Effector memory CD8-positive, alpha-beta T cell (primary cell): ENCODE data around the gene PLCL2.

Experiments
- ATAC-seq: fragments of 150-1000 bp; cut with Tn5 transposase; replicated peaks from 2 replicates; pipeline ENCODE4 v1.10.0; 2021; ENCODE audit warnings: mild to moderate bottlenecking, moderate library complexity
- DNase-seq, 3 experiments: peaks; one replicate each; pipeline ENCODE4 v3.0.0; 2021
- H3K27ac Mint-ChIP-seq, 2 donors: one replicate each; pipeline ENCODE4 v1.8.0; 2022; ENCODE audit warnings: mild to moderate bottlenecking in 2 of 2, mixed read lengths in 2 of 2, moderate library complexity in 2 of 2
- H3K27me3 Mint-ChIP-seq, 2 donors: one replicate each; pipeline ENCODE4 v1.8.0; 2022; ENCODE audit warnings: mixed read lengths in 2 of 2
- H3K36me3 Mint-ChIP-seq: one replicate; pipeline ENCODE4 v1.8.0; 2022; ENCODE audit warnings: mild to moderate bottlenecking, moderate library complexity, mixed read lengths; ENCODE audit not compliant: insufficient read depth
- H3K4me1 Mint-ChIP-seq, 2 donors: one replicate each; pipeline ENCODE4 v1.8.0; 2022; ENCODE audit warnings: low read depth in 2 of 2, mixed read lengths in 2 of 2
- H3K4me3 Mint-ChIP-seq, 2 donors: one replicate each; pipeline ENCODE4 v1.8.0; 2022; ENCODE audit warnings: mild to moderate bottlenecking in 2 of 2, mixed read lengths in 2 of 2, moderate library complexity in 2 of 2
- H3K9me3 Mint-ChIP-seq, 2 donors: one replicate each; pipeline ENCODE4 v1.8.0; 2022; ENCODE audit warnings: mixed read lengths in 2 of 2

The PLCL2 gene

DNA sequence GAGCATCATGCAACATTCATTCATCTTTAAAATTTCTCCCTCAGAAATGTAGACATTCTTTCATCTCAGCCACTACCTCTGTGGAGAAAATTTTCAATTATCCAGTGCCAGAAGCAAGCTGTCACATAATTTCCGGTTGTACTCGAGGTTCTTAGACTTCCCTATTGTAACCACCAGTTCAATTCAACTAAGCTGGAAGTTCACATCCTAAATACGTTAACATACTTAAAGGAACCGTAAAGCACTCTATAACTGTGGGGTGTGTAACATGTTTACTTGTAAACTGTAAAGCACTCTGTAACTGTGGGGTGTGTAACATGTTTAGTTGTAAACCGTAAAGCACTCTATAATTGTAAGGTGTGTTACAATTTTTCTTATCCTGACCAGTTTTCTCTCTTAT, 150.3 kb downstream of the PLCL2 start:
- no peaks in the 10 kb centered on the region for H3K27me3 Mint-ChIP-seq
- DNase-seq (no peak), ATAC-seq (no peak)
- H3K4me1 Mint-ChIP-seq, result peaks cover 34 to 65% of the 10 kb centered on the region in 2 donors
- H3K4me3 Mint-ChIP-seq, result no peak overlapping the region
- no peaks in the 10 kb centered on the region for H3K9me3 Mint-ChIP-seq
- H3K36me3 Mint-ChIP-seq, result no peaks in the 10 kb centered on the region
- H3K27ac Mint-ChIP-seq, result no peak overlapping the region

DNA sequence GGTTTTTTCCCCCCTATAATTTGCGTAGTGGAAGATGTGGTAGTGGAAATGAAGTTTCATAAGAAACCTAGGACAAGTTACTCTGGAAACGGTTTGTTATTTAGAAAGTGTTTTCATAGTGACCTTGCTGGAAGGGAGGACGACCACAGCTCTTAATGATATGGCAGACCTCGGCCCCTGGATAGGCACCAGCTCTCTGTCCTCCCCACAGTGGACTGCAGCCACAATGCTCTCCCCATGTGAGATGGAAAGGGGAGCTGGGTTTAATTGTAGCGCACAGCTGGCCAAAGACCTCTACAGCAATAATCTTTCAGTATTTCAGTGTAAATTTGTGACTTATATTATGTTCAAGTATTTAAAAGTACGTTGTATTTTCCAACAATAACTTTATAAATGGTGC, 151.2 kb downstream of the PLCL2 start:
- ATAC-seq (no peak), DNase-seq (no peak)
- Mint-ChIP-seq H3K27me3 (no peaks in the 10 kb centered on the region), H3K4me3 (no peak overlapping the region), H3K9me3 (no peaks in the 10 kb centered on the region), H3K36me3 (no peaks in the 10 kb centered on the region), H3K27ac (peak overlapping the region in 1 of 2 donors; percentile 13), H3K4me1 (peaks cover 32 to 64% of the 10 kb centered on the region in 2 donors)

DNA sequence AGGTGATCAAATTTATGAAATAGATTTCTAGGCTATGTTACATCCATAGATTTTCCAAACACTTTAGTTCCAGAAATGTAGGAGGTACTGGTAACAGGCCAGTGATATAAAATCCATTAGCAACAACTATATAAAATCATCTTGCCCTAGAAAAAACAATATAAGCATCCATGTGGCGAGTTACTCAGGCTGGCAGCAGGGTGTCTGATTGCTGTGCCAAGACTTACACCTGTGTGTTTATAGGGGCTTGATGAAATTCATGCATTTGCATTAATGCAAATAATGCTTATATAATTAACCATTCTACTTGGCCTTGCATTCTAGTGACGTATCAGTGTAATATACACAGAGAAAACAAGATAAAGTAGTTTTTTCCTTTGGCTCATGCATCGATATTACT, 153.4 kb downstream of the PLCL2 start:
- Mint-ChIP-seq H3K4me3 (no peak overlapping the region), H3K27me3 (no peaks in the 10 kb centered on the region), H3K4me1 (peaks cover 19 to 48% of the 10 kb centered on the region in 2 donors), H3K9me3 (no peaks in the 10 kb centered on the region), H3K27ac (no peak overlapping the region), H3K36me3 (peaks cover 13% of the 10 kb centered on the region)
- ATAC-seq, result no peak
- DNase-seq, result no peak

DNA sequence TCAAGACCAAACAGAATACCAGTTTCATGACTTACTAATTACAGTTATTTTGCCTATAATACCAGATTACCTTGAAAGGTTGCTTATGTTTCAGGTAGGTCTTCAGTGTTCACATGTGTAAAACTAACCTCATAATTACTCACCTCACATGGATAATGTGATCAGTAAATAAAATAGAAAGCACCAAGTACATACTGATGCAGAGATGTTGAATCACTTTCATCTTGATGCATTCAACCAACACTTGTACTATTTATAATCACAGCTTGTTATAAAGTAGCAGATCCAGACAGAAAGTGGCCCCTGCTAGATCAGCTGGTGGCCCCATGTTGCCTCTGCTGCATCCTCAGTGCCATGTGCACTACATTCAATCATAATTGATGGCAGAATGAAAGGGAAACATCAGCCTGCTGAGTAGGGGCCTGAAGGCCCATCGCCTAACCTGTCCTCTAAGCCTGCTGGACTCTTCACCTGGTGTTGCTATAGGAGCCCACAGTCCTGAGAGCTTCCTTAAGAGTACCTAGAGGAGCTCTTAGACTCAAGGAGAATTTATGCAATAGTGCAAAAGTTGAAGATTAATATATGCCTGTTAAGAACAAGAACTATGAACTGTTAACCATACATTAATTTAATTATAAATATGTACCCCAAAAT, 154.3 kb downstream of the PLCL2 start:
- Mint-ChIP-seq H3K27ac (peak overlapping the region in 1 of 2 donors; percentile 27), H3K27me3 (no peaks in the 10 kb centered on the region), H3K4me3 (peak overlapping the region in 1 of 2 donors; percentile 33), H3K4me1 (peaks cover 19 to 44% of the 10 kb centered on the region in 2 donors), H3K36me3 (peaks cover 21% of the 10 kb centered on the region), H3K9me3 (no peaks in the 10 kb centered on the region)
- peak; percentile 10 for ATAC-seq
- no peak for DNase-seq

DNA sequence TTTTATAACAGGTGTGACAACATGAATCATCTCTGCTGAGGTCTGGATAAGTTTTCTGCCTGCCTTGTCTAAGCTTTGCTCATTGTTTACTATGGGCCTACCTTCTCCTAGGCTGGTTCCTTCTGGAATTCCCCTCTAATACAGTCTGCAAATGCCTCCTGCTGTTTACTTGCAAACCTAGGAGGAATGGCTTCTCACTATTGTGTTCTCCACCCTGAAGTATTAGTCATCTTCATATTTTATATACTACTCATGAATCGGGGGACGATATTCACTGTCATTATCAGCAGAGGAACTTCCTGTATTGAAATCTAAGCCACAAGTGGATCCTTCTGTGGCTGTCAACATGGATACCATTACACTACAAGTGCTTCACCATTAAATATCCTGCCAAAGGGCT, 154.8 kb downstream of the PLCL2 start:
- no peak for DNase-seq
- peaks cover 21% of the 10 kb centered on the region for H3K36me3 Mint-ChIP-seq
- ATAC-seq, result peak; percentile 60
- H3K9me3 Mint-ChIP-seq, result no peaks in the 10 kb centered on the region
- H3K27me3 Mint-ChIP-seq, result no peaks in the 10 kb centered on the region
- H3K4me3 Mint-ChIP-seq, result peak overlapping the region in 1 of 2 donors; percentile 33
- H3K4me1 Mint-ChIP-seq, result peaks cover 17 to 45% of the 10 kb centered on the region in 2 donors
- peak overlapping the region in 1 of 2 donors; percentile 27 for H3K27ac Mint-ChIP-seq

DNA sequence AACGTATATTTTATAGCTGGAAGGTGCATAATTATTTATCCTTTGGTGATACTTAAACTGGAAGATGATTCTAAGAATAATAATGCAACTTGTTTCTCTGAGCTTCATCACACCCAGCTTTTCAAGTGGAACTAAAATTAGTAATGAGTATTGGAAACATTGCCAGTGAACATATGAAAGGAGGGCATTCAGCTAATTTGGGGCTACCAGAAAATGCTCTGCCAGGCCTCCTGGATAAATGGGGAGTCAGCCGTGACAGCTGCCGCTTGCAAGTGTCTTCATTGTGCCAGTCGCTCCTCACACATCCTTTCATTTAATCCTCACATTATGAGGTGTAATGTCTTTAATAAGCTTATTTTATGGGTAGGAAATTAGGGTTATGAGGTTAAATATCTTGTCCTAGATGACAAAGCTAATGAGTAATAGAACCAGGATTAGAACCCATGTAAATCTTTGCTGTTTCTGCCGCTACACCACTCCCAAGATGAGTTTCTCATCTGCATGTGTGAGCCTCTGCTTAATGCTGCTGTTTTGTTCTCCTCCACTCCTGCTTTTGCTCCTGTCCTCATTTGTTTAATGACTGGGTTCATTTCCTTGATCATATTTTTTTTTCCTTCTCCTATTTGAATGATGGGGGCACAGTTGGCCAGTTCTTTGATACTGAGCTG, 155.7 kb downstream of the PLCL2 start:
- H3K27me3 Mint-ChIP-seq, result no peaks in the 10 kb centered on the region
- DNase-seq (no peak), ATAC-seq (no peak)
- H3K27ac Mint-ChIP-seq, result peak overlapping the region in 1 of 2 donors; percentile 15
- no peaks in the 10 kb centered on the region for H3K9me3 Mint-ChIP-seq
- H3K4me1 Mint-ChIP-seq, result peaks cover 18 to 45% of the 10 kb centered on the region in 2 donors
- no peak overlapping the region for H3K4me3 Mint-ChIP-seq
- H3K36me3 Mint-ChIP-seq, result peaks cover 21% of the 10 kb centered on the region

DNA sequence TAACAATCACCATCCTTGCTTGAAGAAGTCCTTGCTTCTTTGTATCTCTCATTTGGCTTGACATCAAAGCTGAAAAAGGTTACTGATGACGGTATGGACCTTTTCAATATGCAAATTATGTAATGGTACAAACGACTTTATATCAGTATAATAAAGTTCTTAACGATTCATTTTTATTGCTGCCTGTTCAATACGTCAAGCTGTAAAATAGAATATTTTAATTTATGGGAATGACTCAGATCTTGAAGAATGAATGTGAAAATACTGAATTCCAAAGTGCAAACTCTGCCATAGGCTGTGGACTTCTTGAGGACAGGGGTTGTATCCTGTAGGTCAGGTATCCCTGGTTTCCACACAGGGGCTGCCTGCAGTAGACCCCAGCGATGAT, 156.2 kb downstream of the PLCL2 start:
- DNase-seq (no peak), ATAC-seq (no peak)
- H3K27ac Mint-ChIP-seq, result no peak overlapping the region
- H3K27me3 Mint-ChIP-seq, result no peaks in the 10 kb centered on the region
- no peaks in the 10 kb centered on the region for H3K9me3 Mint-ChIP-seq
- H3K4me1 Mint-ChIP-seq, result peaks cover 23 to 44% of the 10 kb centered on the region in 2 donors
- no peak overlapping the region for H3K4me3 Mint-ChIP-seq
- H3K36me3 Mint-ChIP-seq, result peaks cover 26% of the 10 kb centered on the region

DNA sequence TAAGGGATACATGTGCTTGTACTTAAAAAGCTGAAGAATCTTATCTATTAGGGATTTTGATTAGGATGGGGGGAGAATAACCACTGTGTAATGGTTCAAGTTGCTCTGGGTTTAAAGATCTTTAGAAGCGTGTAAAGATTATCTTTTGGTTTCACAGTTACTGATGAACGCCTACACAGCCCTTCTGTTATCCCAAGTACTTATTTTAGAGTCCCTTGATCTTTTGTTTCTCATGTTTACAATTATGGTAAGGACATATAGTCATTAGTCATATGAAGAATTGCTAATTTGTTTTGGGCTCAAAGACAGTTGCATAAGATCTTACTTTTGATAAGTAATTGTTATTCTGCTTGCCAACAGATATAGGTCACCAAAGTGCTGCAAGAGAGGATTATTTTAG, 160.1 kb downstream of the PLCL2 start:
- ATAC-seq (no peak), DNase-seq (no peak)
- H3K9me3 Mint-ChIP-seq, result no peaks in the 10 kb centered on the region
- H3K36me3 Mint-ChIP-seq, result peaks cover 28% of the 10 kb centered on the region
- no peak overlapping the region for H3K4me3 Mint-ChIP-seq
- H3K27me3 Mint-ChIP-seq, result no peaks in the 10 kb centered on the region
- peak overlapping the region in 1 of 2 donors; percentile 80 for H3K27ac Mint-ChIP-seq
- H3K4me1 Mint-ChIP-seq, result peaks cover 21 to 35% of the 10 kb centered on the region in 2 donors

DNA sequence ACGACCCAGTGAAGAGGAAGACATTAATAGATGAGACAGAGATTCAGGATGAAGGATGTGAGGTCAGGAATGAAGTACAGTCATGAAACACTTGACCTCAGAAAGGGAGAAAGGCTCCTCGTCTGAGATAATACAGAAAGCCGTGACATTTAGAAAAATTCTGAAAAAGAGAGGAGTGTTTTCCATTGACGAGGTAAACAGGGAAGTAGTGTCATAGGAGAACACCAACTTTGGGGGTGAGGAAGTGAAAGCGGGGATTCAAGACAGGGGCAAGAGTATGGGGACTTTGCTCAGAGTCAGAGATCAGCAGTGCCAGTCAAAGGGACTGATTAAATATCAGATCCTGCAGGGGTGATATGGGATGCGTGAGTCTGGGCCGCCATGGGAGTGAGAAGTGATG, 160.9 kb downstream of the PLCL2 start:
- peaks cover 33% of the 10 kb centered on the region for H3K36me3 Mint-ChIP-seq
- DNase-seq, result no peak
- H3K27ac Mint-ChIP-seq, result peak overlapping the region in 1 of 2 donors; percentile 80
- ATAC-seq, result no peak
- peaks cover 23 to 34% of the 10 kb centered on the region in 2 donors for H3K4me1 Mint-ChIP-seq
- H3K27me3 Mint-ChIP-seq, result no peaks in the 10 kb centered on the region
- H3K4me3 Mint-ChIP-seq, result no peak overlapping the region
- no peaks in the 10 kb centered on the region for H3K9me3 Mint-ChIP-seq

DNA sequence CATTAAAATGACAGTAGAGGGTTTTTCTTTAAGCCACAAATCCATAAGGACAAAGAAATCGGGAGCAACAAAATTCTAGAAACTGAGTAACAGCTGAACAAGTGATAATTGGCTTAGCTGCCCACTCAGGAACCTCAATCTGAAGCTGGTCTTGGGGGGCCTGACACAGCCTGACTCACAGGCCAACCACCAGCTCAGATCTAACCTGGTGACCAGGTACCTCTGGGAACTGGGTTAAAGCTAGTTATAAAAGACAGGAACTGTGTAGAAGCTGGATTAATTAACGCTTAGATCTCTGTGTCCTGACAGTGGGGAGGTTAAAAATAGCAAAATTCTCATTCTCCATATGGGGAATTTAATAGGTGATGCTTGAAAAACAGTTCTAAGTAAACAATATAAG, 161.9 kb downstream of the PLCL2 start:
- peaks cover 33% of the 10 kb centered on the region for H3K36me3 Mint-ChIP-seq
- no peaks in the 10 kb centered on the region for H3K27me3 Mint-ChIP-seq
- no peaks in the 10 kb centered on the region for H3K9me3 Mint-ChIP-seq
- H3K27ac Mint-ChIP-seq, result peak overlapping the region; percentile 1 to 6
- no peak overlapping the region for H3K4me3 Mint-ChIP-seq
- peaks cover 23 to 36% of the 10 kb centered on the region in 2 donors for H3K4me1 Mint-ChIP-seq
- no peak for DNase-seq
- no peak for ATAC-seq

DNA sequence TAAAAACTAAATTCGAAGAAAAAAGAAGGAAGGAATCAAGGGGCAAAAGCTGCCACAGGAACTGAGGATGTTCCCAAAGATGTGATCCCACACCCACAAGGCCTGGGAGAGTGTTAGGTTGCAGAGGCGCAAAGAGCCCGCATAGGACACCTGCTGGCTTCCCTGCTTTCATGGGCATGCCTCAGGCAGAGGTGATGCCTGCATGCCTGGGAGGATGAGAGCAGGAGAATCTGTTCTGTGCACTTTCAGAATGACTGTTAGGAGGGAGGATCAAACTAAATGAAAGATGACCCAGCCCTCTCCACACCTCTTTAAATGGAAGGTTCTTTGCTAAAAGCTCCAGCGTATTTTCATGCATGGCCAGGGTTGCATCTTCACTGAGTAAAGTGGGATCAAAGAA, 162.4 kb downstream of the PLCL2 start:
- peaks cover 31% of the 10 kb centered on the region for H3K36me3 Mint-ChIP-seq
- DNase-seq (no peak), ATAC-seq (no peak)
- peaks cover 23 to 41% of the 10 kb centered on the region in 2 donors for H3K4me1 Mint-ChIP-seq
- H3K4me3 Mint-ChIP-seq, result no peak overlapping the region
- peak overlapping the region; percentile 1 to 6 for H3K27ac Mint-ChIP-seq
- H3K27me3 Mint-ChIP-seq, result no peaks in the 10 kb centered on the region
- no peaks in the 10 kb centered on the region for H3K9me3 Mint-ChIP-seq

DNA sequence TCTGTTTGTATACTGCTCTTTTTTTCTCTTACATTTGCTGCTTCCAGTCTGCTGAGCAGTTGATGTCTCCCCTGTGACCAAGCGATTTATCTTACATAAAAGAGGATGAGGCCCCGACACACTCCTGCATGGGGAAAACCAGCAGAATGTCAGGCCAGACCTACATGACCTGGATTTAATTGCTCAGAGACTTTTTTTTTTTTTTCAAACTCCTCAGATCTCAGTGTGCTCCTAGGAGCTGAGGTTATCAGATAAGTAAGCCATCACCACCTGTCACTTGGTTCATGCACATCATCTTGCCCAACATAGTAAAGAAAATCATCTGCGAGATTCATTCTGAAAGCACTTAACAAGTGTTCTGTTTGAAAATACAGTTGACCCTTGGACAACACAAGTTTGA, 163.1 kb downstream of the PLCL2 start:
- Mint-ChIP-seq H3K27me3 (no peaks in the 10 kb centered on the region), H3K4me1 (peaks cover 24 to 42% of the 10 kb centered on the region in 2 donors), H3K9me3 (no peaks in the 10 kb centered on the region), H3K27ac (no peak overlapping the region), H3K36me3 (peaks cover 26% of the 10 kb centered on the region), H3K4me3 (no peak overlapping the region)
- DNase-seq, result no peak
- ATAC-seq, result no peak

DNA sequence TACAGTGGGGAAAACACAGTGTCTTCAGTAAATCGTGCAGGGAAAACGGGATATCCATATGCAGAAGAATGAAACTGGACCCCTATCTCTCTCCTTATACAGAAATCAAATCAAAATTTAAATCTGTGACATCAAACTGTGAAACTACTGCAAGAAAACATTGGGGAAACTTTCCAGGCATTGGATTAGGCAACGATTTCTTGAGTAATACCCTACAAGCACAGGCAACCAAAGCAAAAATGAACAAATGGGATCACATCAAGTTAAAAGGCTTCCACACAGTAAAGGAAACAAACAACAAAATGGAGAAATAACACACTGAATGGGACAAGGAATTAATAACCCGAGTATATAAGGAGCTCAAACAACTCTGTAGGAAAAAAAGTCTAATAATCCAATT, 165.3 kb downstream of the PLCL2 start:
- peaks cover 32 to 42% of the 10 kb centered on the region in 2 donors for H3K4me1 Mint-ChIP-seq
- no peak for DNase-seq
- no peaks in the 10 kb centered on the region for H3K27me3 Mint-ChIP-seq
- H3K9me3 Mint-ChIP-seq, result no peaks in the 10 kb centered on the region
- ATAC-seq, result no peak
- peak overlapping the region in 1 of 2 donors; percentile 21 for H3K27ac Mint-ChIP-seq
- H3K36me3 Mint-ChIP-seq, result peaks cover 14% of the 10 kb centered on the region
- H3K4me3 Mint-ChIP-seq, result no peak overlapping the region

DNA sequence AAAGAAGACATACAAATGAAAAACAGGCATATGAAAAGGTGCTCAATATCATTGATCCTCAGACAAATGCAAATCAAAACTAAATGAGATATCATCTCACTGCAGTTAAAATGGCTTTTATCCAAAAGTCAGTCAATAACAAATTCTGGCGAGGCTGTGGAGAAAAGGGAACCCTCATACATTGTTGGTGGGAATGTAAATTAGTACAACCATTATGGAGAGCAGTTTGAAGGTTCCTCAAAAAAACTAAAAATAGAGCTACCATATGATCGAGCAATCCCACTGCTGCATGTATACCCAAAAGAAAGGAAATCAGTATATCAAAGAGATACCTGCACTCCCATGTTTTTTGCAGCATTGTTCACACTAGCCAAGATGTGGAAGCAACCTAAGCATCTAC, 165.8 kb downstream of the PLCL2 start:
- Mint-ChIP-seq H3K4me3 (no peak overlapping the region), H3K9me3 (no peaks in the 10 kb centered on the region), H3K36me3 (peaks cover 14% of the 10 kb centered on the region), H3K27me3 (no peaks in the 10 kb centered on the region), H3K4me1 (peaks cover 34 to 42% of the 10 kb centered on the region in 2 donors), H3K27ac (peak overlapping the region; percentile 21 to 36)
- DNase-seq (no peak), ATAC-seq (no peak)
